ENCODE results near the gene TRIM72. TPM values are rescaled to one million over a fixed set of nuclear protein-coding genes. Genes with fewer than 3 reads are reported as not detected.
A peak's percentile ranks its signal among the peaks of the same experiment; 100 is the strongest.

Gene TRIM72
- total RNA-seq, 1 donor from 2014 or later, result not detected

DNA sequence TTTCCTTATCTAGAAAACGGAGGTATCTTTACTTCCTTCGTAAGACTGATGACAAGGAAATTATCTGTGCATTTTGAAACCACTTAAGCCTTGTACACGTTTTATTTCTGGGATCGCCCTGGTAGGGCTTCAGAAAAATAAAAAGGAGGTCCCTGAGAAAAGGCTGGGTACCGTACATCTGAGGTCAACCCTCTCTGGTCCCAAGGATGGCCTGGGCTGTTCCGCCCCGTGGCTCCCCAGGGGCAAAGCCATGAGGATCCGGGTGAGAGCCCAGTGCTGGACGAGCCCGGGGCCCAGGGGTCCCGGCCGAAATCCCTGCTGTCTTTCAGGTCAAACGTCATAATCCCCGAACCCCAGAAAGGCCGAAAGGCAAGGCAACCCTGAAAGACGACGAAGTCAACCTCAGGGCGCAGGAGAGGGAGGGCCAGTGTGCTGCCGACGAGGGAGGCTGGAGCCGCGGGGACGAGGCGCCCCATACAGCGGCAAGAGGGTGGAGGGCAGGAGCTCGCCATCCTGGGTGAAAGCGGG lies 34.6 kb upstream of the TRIM72 start:
- Mint-ChIP-seq H3K36me3 (ENCODE audit: unreplicated experiment) (peaks cover 18% of the 10 kb centered on the region), H3K27me3 (ENCODE audit: unreplicated experiment) (no peaks in the 10 kb centered on the region), H3K27ac (ENCODE audit: unreplicated experiment) (peak overlapping the region; percentile 100), H3K4me1 (ENCODE audit: unreplicated experiment) (peaks cover 40% of the 10 kb centered on the region), H3K9me3 (ENCODE audit: unreplicated experiment) (no peaks in the 10 kb centered on the region), H3K4me3 (ENCODE audit: unreplicated experiment) (peak overlapping the region; percentile 95)
- no peak for DNase-seq (ENCODE audit: extremely low spot score, unreplicated experiment)
- TF ChIP-seq, protein P1, sequence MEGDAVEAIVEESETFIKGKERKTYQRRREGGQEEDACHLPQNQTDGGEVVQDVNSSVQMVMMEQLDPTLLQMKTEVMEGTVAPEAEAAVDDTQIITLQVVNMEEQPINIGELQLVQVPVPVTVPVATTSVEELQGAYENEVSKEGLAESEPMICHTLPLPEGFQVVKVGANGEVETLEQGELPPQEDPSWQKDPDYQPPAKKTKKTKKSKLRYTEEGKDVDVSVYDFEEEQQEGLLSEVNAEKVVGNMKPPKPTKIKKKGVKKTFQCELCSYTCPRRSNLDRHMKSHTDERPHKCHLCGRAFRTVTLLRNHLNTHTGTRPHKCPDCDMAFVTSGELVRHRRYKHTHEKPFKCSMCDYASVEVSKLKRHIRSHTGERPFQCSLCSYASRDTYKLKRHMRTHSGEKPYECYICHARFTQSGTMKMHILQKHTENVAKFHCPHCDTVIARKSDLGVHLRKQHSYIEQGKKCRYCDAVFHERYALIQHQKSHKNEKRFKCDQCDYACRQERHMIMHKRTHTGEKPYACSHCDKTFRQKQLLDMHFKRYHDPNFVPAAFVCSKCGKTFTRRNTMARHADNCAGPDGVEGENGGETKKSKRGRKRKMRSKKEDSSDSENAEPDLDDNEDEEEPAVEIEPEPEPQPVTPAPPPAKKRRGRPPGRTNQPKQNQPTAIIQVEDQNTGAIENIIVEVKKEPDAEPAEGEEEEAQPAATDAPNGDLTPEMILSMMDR (IDR thresholded peaks at IDR 0.05), result no peak

- no peaks in the 10 kb centered on the region for H3K27me3 Mint-ChIP-seq (ENCODE audit: unreplicated experiment)
- peak; percentile 96 for DNase-seq (ENCODE audit: extremely low spot score, unreplicated experiment)
- H3K9me3 Mint-ChIP-seq (ENCODE audit: unreplicated experiment), result no peaks in the 10 kb centered on the region
- H3K4me1 Mint-ChIP-seq (ENCODE audit: unreplicated experiment), result peaks cover 43% of the 10 kb centered on the region
- H3K27ac Mint-ChIP-seq (ENCODE audit: unreplicated experiment), result peak within 1 kb of the TSS; percentile 100
- peaks cover 21% of the 10 kb centered on the region for H3K36me3 Mint-ChIP-seq (ENCODE audit: unreplicated experiment)
- H3K4me3 Mint-ChIP-seq (ENCODE audit: unreplicated experiment), result peak within 1 kb of the TSS; percentile 95
- TF ChIP-seq, protein P1 (IDR thresholded peaks at IDR 0.05), result no peak
Measured at GRCh38 chr16:31179747-31180459, 34.0 kb upstream of the TRIM72 start, which contains the start of gene FUS. Gene FUS, plus strand, starts transcription at chr16:31180139. Its CDS starts 76 bp downstream, at chr16:31180215.

GRCh38 chr16:31181102-31181830 lies 32.7 kb upstream of the TRIM72 start:
- Mint-ChIP-seq H3K9me3 (ENCODE audit: unreplicated experiment) (no peaks in the 10 kb centered on the region), H3K27me3 (ENCODE audit: unreplicated experiment) (no peaks in the 10 kb centered on the region), H3K4me3 (ENCODE audit: unreplicated experiment) (peak overlapping the region; percentile 95), H3K36me3 (ENCODE audit: unreplicated experiment) (peaks cover 33% of the 10 kb centered on the region), H3K4me1 (ENCODE audit: unreplicated experiment) (peaks cover 47% of the 10 kb centered on the region), H3K27ac (ENCODE audit: unreplicated experiment) (peak overlapping the region; percentile 100)
- no peak for DNase-seq (ENCODE audit: extremely low spot score, unreplicated experiment)
- TF ChIP-seq, protein P1 (IDR thresholded peaks at IDR 0.05), result no peak

DNA sequence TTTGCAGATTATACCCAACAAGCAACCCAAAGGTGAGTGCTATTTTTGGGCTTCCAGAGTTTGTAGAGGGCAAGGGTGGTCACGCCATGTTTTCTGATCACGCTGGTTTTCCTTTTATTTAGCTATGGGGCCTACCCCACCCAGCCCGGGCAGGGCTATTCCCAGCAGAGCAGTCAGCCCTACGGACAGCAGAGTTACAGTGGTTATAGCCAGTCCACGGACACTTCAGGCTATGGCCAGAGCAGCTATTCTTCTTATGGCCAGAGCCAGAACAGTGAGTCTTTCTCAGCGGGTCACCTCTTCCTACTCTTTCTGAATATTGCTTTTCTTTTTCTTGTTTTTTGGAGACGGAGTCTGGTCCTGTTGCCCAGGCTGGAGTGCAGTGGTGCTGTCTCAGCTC lies 31.5 kb upstream of the TRIM72 start:
- Mint-ChIP-seq H3K27me3 (ENCODE audit: unreplicated experiment) (no peaks in the 10 kb centered on the region), H3K4me3 (ENCODE audit: unreplicated experiment) (peak overlapping the region; percentile 95), H3K9me3 (ENCODE audit: unreplicated experiment) (no peaks in the 10 kb centered on the region), H3K27ac (ENCODE audit: unreplicated experiment) (peak overlapping the region; percentile 100), H3K4me1 (ENCODE audit: unreplicated experiment) (peaks cover 49% of the 10 kb centered on the region), H3K36me3 (ENCODE audit: unreplicated experiment) (peaks cover 44% of the 10 kb centered on the region)
- DNase-seq (ENCODE audit: extremely low spot score, unreplicated experiment), result no peak
- TF ChIP-seq, protein P1 (IDR thresholded peaks at IDR 0.05), result no peak

Data from osteocyte (in vitro differentiated cells).